HepG2 (cell line): Measurements from ENCODE around the gene PPP2R5E. TPM values are rescaled to one million over a fixed set of nuclear protein-coding genes. Genes with fewer than 3 reads are reported as not detected.

Experiments used
- ATAC-seq: fragments of 200-7000 bp; cut with Tn5 transposase; 3 replicates; pipeline ENCODE4 v1.9.1; 2020; ENCODE audit warnings: mild to moderate bottlenecking, moderate library complexity
- BruUV-seq: library from RNA; stranded (reverse); fragments of 400-500 nt; replicated peaks from 2 replicates; lab custom pipeline; 2021; lab: Mats Ljungman, UMichigan
- CTCF ChIA-PET: fragments of 300-600 bp; formaldehyde crosslinking; extraction: SDS; loops from one replicate; lab custom pipeline; 2021; ENCODE audit warnings: low total read pairs, inconsistent platforms, low intra/inter-chr PET ratio; lab: Yijun Ruan, JAX
- POLR2A ChIA-PET: fragments of 350-600 bp; sonication (Branson Sonifier 250); formaldehyde crosslinking; loops from one replicate; lab custom pipeline; 2020; ENCODE audit warnings: antibody characterized with exemption, inconsistent platforms; lab: Yijun Ruan, JAX
- DNase-seq: peaks from one replicate; pipeline ENCODE4 v3.0.0-alpha.2; 2015; ENCODE audit warnings: low spot score
- FAIRE-seq: peaks from 3 replicates; lab custom pipeline; 2011; peaks lifted over from hg19 to GRCh38; lab: Jason Lieb, UNC
- H2AFZ ChIP-seq: one replicate; pipeline ENCODE4 v1.6.1; 2011; ENCODE audit warnings: low read length, inconsistent platforms
- H3K27ac ChIP-seq: fragments of 300-600 bp; 3 replicates; pipeline ENCODE4 v1.8.0; 2011; ENCODE audit warnings: mixed run types, mild to moderate bottlenecking, mixed read lengths, low read length, inconsistent platforms; ENCODE audit not compliant: insufficient read depth; ENCODE audit errors: extremely low read length
- H3K27me3 ChIP-seq, 2 experiments: fragments of 200-600 bp in 1 of 2; 2 replicates in 1 of 2; 3 replicates in 1 of 2; pipeline versions ENCODE4 v1.6.0 to v1.8.0; 2011; ENCODE audit warnings: low read length in 2 of 2, mild to moderate bottlenecking in 2 of 2, moderate library complexity in 2 of 2, inconsistent platforms in 1 of 2; ENCODE audit not compliant: insufficient read depth in 2 of 2, control insufficient read depth in 1 of 2
- H3K36me3 ChIP-seq, 2 experiments: fragments of 200-600 bp in 1 of 2; replicated peaks in 1 of 2; 2 replicates in 1 of 2; 3 replicates in 1 of 2; pipeline versions ENCODE4 v1.5.1 to v1.8.0; 2011; ENCODE audit warnings: low read length in 2 of 2, inconsistent platforms in 1 of 2; ENCODE audit not compliant: insufficient read depth in 2 of 2, control insufficient read depth in 1 of 2
- H3K4me1 ChIP-seq: 2 replicates; pipeline ENCODE4 v1.5.1; 2012; ENCODE audit warnings: low read length, inconsistent platforms; ENCODE audit not compliant: insufficient read depth
- H3K4me2 ChIP-seq: 2 replicates; pipeline ENCODE4 v1.6.0; 2011; ENCODE audit warnings: low read depth, low read length, inconsistent platforms
- H3K4me3 ChIP-seq, 3 experiments: fragments of 200-600 bp in 1 of 3; sonication (generic), shearing (Covaris generic) in 1 of 3; replicated peaks in 1 of 3; 2 replicates each; pipeline ENCODE4 v1.5.1; 2011 to 2016; ENCODE audit warnings: low read length in 3 of 3, inconsistent platforms in 2 of 3, low read depth in 2 of 3, mild to moderate bottlenecking in 2 of 3, control low read depth in 1 of 3, mixed read lengths in 1 of 3; ENCODE audit not compliant: insufficient read depth in 1 of 3
- H3K79me2 ChIP-seq: one replicate; pipeline ENCODE4 v1.6.1; 2011; ENCODE audit warnings: low read length, inconsistent platforms; ENCODE audit not compliant: insufficient read depth
- H3K9ac ChIP-seq: 2 replicates; pipeline ENCODE4 v1.6.0; 2011; ENCODE audit warnings: mild to moderate bottlenecking, low read depth, low read length, inconsistent platforms; ENCODE audit not compliant: insufficient read depth
- H3K9me3 ChIP-seq: 2 replicates; pipeline ENCODE4 v1.5.1; 2012; ENCODE audit warnings: mild to moderate bottlenecking, low read length
- H4K20me1 ChIP-seq: 2 replicates; pipeline ENCODE4 v1.6.0; 2011; ENCODE audit warnings: inconsistent platforms, mild to moderate bottlenecking, low read length, moderate library complexity; ENCODE audit not compliant: insufficient read depth
- DPF2 ChIP-seq: sonication (generic); formaldehyde crosslinking; IDR thresholded peaks from 2 replicates; pipeline ENCODE4 v1.4.0; 2020; ENCODE audit warnings: mild to moderate bottlenecking, low read depth, missing genetic modification reagents, borderline replicate concordance
- FOXK1 ChIP-seq: sonication (generic); formaldehyde crosslinking; IDR thresholded peaks from 2 replicates; pipeline ENCODE4 v1.4.0; 2020; ENCODE audit warnings: low read depth, missing genetic modification reagents, borderline replicate concordance
- NFKBIZ ChIP-seq: IDR thresholded peaks from 2 replicates; pipeline ENCODE4 v1.6.1; 2018; ENCODE audit warnings: missing genetic modification reagents, missing compliant biosample characterization
- POLR2AphosphoS5 ChIP-seq: IDR thresholded peaks from 2 replicates; pipeline ENCODE4 v1.6.1; 2012; ENCODE audit warnings: low read depth, low read length
- SAFB2 ChIP-seq: sonication (generic); formaldehyde crosslinking; IDR thresholded peaks from 2 replicates; pipeline ENCODE4 v1.5.1; 2020; ENCODE audit warnings: missing genetic modification reagents, low read depth, mild to moderate bottlenecking, borderline replicate concordance
- ZNF274 ChIP-seq: sonication (generic); formaldehyde crosslinking; IDR thresholded peaks from 2 replicates; pipeline ENCODE4 v1.5.1; 2020; ENCODE audit warnings: mild to moderate bottlenecking, missing genetic modification reagents
- in situ Hi-C: cut with HindIII; loops from 2 replicates; pipeline ENCODE4 v1.10.0; 2017; ENCODE audit warnings: low pct_unique_long_range_greater_than_20kb; ENCODE audit not compliant: extremely low pct_ligation_motif_present
- intact Hi-C: fragments of 100-400 bp; cut with micrococcal nuclease; formaldehyde crosslinking; loops from one replicate; pipeline ENCODE4 v1.10.0; 2022; ENCODE audit not compliant: unreplicated experiment
- polyA plus RNA-seq, 8 experiments: library from polyadenylated mRNA; depleted of rRNA in 3 of 8; stranded (reverse) in 7 of 8; unstranded in 1 of 8; fragments of >200 nt; fragmentation: Illumina TruSeq in 4 of 8; extraction: Trizol in 4 of 8; gene quantifications; 2 replicates each; pipeline versions ENCODE4 v1.2.1 to v1.2.3, GENCODE V29; 2011 to 2016; ENCODE audit warnings: low read depth in 4 of 8, missing spikeins in 1 of 8, mixed read lengths in 1 of 8; ENCODE audit not compliant: insufficient read depth in 1 of 8
- total RNA-seq, 5 experiments: library from RNA; depleted of rRNA; stranded (reverse); fragments of >200 nt; fragmentation: Illumina TruSeq; extraction: Trizol; gene quantifications; 2 replicates each; pipeline ENCODE4 v1.2.3, GENCODE V29; 2016; ENCODE audit warnings: low read depth in 1 of 5
- TF ChIP-seq, protein P1 (sequence below): sonication (generic); formaldehyde crosslinking; IDR thresholded peaks from 2 replicates; pipeline ENCODE4 v1.4.0; 2020; ENCODE audit warnings: missing genetic modification reagents, borderline replicate concordance
- TF ChIP-seq, protein P2 (sequence below): sonication (generic); formaldehyde crosslinking; IDR thresholded peaks from one replicate; pipeline ENCODE4 v1.5.1; 2020; ENCODE audit warnings: mild to moderate bottlenecking, missing genetic modification reagents; ENCODE audit errors: not compliant biosample characterization
- TF ChIP-seq, protein P3 (sequence below): sonication (generic); formaldehyde crosslinking; IDR thresholded peaks from 2 replicates; pipeline ENCODE4 v1.8.1; 2023; ENCODE audit warnings: missing genetic modification reagents, inconsistent platforms, borderline replicate concordance

Gene PPP2R5E
- total and polyA plus RNA-seq, 2 of the 13 experiments (the other 11 are each of a cell fraction or from before 2014, with no cell fraction given), result 8.9 to 11.0 TPM

DNA sequence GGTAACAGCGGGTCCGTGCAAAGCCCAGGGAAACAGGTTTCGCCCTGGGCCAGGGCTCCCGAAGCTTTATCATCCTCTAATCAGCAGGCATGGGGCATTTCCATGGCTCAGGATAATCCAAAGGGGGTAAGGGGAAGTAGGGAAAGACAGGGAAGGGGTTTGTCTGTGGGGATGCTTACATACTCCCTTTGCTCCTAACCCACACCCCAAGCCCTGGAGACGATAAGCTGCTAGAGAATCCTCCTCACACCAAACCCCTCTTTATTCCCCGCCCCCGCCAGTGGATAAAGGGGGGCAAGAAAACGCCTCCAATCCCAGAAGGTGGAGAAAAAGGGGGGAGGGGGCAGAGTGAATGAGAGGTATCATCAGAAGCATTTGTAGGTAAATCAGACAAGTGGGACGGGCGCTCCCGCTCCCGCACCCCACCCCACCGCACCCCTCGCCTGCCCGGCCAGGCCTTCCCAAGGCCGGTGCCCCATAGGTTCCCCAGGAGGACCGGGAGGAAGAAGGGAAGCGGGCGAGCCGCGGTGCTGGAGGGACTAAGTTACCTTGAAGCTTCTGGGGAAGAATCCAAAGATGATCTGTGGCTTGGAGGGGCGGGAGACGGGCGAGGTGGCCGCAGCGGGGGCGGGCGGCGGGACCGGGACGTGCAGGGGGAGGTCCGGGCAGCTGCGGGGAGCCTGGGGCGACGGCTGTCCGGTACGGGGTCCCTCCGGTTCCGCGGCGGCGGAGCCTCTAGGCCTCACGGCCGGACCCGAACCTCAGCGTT is 762 bp downstream of the PPP2R5E start (continued):
- TF ChIP-seq NFKBIZ (CRISPR knock-in tag) (no peak), POLR2AphosphoS5 (no peak), SAFB2 (no peak)
- TF ChIP-seq, protein P1, sequence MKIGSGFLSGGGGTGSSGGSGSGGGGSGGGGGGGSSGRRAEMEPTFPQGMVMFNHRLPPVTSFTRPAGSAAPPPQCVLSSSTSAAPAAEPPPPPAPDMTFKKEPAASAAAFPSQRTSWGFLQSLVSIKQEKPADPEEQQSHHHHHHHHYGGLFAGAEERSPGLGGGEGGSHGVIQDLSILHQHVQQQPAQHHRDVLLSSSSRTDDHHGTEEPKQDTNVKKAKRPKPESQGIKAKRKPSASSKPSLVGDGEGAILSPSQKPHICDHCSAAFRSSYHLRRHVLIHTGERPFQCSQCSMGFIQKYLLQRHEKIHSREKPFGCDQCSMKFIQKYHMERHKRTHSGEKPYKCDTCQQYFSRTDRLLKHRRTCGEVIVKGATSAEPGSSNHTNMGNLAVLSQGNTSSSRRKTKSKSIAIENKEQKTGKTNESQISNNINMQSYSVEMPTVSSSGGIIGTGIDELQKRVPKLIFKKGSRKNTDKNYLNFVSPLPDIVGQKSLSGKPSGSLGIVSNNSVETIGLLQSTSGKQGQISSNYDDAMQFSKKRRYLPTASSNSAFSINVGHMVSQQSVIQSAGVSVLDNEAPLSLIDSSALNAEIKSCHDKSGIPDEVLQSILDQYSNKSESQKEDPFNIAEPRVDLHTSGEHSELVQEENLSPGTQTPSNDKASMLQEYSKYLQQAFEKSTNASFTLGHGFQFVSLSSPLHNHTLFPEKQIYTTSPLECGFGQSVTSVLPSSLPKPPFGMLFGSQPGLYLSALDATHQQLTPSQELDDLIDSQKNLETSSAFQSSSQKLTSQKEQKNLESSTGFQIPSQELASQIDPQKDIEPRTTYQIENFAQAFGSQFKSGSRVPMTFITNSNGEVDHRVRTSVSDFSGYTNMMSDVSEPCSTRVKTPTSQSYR (CRISPR knock-in tag), result no peak

DNA sequence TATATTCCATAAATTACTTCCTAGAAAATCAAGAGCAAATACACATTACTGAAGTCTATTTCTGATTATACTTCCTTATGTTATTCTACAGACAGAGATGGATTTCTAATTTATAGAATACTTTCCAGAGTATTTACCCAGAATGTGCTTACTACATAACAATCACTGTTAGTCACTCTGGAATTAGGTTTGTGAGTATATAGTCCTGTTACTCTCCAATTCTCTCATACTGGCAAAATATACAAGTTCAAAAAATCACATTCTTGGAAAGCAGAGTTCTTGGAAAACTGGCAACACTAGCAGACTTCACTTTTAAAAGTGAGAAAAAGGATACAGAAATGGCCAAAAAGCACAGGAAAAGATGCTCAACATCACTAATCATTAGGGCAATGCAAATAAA is 7.3 kb downstream of the PPP2R5E start:
- Histone ChIP-seq H3K4me3 (no peak overlapping the region), H3K4me1 (peaks cover 5% of the 10 kb centered on the region), H3K9me3 (no peaks in the 10 kb centered on the region), H3K4me2 (no peak overlapping the region), H3K27ac (no peak overlapping the region), H3K36me3 (peaks cover 5 to 53% of the 10 kb centered on the region in 2 experiments; a peak in 4 of 5 replicates), H3K79me2 (peaks cover 38% of the 10 kb centered on the region), H2AFZ (no peak overlapping the region), H3K9ac (no peak overlapping the region), H3K27me3 (no peaks in the 10 kb centered on the region), H4K20me1 (no peaks in the 10 kb centered on the region)
- in situ Hi-C loops (no loop called here), intact Hi-C loops (no loop called here)
- DNase-seq (no peak), FAIRE-seq (no peak), ATAC-seq (no peak)
- ChIA-PET POLR2A (no interaction called here), CTCF (no interaction called here)
- no TSS peak for BruUV-seq
- TF ChIP-seq FOXK1 (CRISPR knock-in tag), result no peak
- TF ChIP-seq DPF2 (CRISPR knock-in tag), result no peak
- TF ChIP-seq, protein P2, sequence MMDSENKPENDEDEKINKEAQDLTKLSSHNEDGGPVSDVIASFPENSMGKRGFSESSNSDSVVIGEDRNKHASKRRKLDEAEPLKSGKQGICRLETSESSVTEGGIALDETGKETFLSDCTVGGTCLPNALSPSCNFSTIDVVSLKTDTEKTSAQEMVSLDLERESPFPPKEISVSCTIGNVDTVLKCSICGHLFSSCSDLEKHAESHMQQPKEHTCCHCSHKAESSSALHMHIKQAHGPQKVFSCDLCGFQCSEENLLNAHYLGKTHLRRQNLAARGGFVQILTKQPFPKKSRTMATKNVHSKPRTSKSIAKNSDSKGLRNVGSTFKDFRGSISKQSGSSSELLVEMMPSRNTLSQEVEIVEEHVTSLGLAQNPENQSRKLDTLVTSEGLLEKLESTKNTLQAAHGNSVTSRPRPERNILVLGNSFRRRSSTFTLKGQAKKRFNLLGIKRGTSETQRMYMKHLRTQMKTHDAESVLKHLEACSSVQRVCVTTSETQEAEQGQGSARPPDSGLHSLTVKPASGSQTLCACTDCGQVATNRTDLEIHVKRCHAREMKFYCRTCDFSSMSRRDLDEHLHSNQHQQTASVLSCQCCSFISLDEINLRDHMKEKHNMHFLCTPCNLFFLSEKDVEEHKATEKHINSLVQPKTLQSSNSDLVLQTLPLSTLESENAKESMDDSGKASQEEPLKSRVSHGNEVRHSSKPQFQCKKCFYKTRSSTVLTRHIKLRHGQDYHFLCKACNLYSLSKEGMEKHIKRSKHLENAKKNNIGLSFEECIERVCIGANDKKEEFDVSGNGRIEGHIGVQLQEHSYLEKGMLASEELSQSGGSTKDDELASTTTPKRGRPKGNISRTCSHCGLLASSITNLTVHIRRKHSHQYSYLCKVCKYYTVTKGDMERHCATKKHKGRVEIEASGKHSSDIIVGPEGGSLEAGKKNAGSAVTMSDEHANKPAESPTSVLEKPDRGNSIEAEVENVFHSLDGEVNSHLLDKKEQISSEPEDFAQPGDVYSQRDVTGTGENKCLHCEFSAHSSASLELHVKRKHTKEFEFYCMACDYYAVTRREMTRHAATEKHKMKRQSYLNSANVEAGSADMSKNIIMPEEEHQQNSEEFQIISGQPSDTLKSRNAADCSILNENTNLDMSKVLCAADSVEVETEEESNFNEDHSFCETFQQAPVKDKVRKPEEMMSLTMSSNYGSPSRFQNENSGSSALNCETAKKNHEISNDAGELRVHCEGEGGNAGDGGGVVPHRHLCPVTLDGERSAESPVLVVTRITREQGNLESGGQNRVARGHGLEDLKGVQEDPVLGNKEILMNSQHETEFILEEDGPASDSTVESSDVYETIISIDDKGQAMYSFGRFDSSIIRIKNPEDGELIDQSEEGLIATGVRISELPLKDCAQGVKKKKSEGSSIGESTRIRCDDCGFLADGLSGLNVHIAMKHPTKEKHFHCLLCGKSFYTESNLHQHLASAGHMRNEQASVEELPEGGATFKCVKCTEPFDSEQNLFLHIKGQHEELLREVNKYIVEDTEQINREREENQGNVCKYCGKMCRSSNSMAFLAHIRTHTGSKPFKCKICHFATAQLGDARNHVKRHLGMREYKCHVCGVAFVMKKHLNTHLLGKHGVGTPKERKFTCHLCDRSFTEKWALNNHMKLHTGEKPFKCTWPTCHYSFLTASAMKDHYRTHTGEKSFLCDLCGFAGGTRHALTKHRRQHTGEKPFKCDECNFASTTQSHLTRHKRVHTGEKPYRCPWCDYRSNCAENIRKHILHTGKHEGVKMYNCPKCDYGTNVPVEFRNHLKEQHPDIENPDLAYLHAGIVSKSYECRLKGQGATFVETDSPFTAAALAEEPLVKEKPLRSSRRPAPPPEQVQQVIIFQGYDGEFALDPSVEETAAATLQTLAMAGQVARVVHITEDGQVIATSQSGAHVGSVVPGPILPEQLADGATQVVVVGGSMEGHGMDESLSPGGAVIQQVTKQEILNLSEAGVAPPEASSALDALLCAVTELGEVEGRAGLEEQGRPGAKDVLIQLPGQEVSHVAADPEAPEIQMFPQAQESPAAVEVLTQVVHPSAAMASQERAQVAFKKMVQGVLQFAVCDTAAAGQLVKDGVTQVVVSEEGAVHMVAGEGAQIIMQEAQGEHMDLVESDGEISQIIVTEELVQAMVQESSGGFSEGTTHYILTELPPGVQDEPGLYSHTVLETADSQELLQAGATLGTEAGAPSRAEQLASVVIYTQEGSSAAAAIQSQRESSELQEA (CRISPR knock-in tag), result no peak
- TF ChIP-seq ZNF274 (CRISPR knock-in tag), result no peak
- TF ChIP-seq, protein P3, sequence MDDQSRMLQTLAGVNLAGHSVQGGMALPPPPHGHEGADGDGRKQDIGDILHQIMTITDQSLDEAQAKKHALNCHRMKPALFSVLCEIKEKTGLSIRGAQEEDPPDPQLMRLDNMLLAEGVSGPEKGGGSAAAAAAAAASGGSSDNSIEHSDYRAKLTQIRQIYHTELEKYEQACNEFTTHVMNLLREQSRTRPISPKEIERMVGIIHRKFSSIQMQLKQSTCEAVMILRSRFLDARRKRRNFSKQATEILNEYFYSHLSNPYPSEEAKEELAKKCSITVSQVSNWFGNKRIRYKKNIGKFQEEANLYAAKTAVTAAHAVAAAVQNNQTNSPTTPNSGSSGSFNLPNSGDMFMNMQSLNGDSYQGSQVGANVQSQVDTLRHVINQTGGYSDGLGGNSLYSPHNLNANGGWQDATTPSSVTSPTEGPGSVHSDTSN (CRISPR knock-in tag), result no peak
